Measurements from ENCODE around the gene GNG10.
"Not testable (repeated sequence)": the region's sequence is repeated elsewhere in the genome, so short reads cannot be mapped to it uniquely, and the experiment has no call there.

Gene GNG10

DNA sequence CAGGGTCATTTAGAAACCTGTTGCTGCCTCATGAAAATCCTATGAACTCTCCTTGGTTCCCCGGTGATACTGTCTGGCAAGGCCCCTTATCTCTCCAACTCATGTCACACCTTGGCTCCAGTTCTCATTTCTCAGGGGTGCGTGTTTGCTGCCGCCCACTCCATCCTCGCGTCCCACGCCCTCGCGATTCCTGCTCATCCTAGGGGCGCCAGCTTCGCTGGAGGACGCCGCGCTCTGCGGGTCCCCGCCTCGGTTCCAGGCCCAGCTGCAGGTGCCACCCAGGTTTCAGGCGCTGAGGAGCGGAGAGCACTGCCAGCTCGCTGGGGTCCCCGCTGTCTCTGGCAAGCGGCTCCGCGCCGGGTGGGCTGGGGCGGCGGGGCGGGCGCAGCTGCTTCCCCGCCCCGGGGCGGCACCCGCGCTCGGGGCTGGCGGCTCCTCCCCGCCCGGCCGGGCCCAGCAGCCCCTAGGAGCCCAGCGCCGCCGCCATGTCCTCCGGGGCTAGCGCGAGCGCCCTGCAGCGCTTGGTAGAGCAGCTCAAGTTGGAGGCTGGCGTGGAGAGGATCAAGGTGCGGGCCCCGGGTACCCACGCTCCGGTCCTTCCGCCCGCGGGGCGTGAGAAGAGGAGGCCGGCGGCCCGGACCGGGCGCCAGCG, at the start of gene GNG10:
Gene GNG10 (plus strand): TSS at position 456 of the 652 bp plus-strand sequence. CDS start 30 bp downstream, at position 486.
- peak; percentile 22 for DNase-seq

DNA sequence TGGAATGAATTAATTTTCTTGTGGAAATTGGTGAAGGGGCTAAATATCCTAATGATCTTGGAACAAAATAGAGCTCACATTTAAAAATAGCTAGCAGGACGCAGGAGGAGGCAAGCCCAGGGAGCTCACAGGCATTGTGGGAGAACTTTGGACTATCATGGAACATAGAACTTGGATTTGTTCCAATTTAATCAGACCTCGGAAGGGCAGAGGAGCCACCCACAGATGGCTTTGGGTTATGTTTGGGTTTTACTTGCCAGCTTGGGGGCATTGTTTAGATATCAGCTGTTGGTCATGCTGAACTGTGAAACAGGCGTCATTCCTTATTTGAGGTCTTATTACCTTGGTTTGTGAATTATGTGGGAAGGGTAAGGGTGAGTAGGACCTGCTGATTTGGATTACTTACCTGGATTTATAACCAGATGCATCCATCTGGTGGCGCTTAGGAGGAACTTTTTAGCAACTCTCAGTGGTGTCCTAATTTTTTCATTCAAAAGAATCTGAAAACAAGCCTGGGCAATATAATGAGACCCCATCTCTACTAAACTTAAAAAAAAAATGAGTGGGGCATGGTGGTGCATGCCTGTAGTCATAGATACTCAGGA, 47.9 kb upstream of the GNG10 start:
- no peak for DNase-seq

DNA sequence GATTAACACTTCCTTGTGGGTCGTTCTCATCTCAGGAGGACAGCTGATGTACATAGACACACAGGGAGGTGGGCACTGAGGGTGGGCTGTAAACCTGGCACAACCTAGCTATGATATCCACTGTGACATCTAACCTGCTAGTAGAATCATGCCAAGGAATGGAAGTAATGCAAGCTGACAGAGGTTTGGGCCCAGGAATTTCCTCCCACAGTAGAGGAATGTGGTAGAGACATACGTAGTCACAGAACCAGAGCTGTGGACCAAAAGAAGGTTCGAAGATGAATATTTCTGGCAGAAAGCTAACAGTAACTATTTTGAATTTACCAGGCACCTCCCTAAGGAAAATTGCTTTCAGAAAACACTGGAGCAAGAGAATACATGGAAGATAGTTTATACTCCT, 45.5 kb upstream of the GNG10 start:
- DNase-seq, result no peak

DNA sequence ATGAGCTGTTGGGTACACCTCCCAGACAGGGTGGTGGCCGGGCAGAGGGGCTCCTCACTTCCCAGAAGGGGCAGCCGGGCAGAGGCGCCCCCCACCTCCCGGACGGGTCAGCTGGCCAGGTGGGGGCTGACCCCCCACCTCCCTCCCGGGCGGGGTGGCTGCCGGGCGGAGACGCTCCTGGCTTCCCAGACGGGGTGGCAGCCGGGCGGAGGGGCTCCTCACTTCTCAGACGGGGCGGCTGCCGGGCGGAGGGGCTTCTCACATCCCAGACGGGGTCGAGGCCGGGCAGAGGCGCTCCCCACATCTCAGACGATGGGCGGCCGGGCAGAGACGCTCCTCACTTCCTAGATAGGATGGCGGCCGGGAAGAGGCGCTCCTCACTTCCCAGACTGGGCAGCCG, 44.1 kb upstream of the GNG10 start:
- DNase-seq, result not testable (repeated sequence)

DNA sequence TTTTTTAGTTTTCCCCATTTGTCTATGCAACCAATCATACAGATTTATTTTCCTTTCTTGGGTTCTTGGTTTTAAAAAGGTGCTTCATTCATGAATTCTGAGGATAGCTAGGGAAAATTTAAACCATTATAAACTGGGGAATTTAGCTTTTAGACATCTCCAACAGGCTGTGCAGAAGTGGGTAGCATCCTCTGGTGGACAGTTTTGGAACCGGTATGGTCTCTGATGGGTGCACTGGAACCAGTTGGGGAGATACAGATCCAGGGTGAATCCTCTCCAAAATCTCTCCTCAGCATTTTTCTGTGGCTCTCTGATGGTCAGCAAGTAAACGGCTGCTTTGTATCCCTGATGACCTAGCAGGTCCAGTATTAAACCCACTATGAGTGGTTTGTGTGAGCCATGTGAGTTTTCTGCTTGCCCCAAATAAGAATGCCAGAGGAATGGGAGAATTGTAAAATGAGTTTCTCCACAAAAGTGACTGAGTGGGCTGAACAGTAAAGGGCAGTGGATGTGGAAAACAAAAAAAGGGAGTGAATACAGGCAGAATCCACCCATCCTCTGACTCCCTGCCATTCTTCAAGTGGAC, 39.4 kb upstream of the GNG10 start:
- peak; percentile 14 for DNase-seq

DNA sequence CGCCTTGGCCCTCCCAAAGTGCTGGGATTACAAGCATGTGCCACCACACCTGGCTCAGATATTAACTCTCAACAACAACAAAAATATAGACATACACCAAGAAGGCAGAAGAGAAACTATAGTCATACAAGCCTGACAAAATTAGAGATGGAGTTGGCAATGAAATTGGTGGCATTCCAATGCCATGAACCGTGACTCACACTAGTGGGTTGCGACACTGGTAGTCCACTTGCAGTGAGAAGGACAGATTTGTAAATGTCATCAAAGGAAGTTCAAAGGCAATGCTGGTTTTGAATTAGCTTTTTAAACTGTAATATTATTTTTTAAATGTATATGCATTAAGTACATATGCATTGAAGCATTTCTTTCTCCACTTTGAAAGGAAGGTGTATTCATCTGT, 38.8 kb upstream of the GNG10 start:
- DNase-seq, result no peak

DNA sequence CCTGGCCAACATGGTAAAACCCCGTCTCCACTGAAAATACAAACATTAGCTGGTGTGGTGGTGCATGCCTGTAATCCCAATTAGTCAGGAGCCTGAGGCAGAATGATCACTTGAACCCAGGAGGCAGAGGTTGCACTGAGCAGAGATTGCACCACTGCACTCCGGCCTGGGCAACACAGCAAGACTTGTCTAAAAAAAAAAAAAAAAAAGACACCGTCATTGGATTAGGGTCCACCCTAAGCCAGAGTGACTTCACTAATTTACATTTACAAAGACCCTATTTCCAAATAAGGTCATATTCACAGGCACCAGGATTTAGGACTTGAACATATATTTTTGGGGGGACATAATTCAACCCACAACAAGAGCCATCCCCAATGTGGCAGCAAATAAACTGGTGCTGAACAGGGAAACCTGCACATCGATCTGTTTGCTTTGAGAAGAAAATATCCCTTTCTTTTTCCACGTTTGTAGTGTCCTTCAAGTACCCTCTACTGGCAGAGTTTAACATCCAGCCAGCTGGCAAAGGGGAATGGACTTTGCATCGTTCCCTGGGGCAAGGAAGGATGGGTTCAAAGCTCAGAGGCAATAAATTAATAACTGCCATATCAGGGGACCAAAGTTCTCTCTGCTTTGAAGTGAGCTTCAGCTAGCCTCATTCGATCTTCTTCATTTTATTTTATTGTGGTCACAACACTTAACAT, 34.0 kb upstream of the GNG10 start:
- DNase-seq, result no peak

DNA sequence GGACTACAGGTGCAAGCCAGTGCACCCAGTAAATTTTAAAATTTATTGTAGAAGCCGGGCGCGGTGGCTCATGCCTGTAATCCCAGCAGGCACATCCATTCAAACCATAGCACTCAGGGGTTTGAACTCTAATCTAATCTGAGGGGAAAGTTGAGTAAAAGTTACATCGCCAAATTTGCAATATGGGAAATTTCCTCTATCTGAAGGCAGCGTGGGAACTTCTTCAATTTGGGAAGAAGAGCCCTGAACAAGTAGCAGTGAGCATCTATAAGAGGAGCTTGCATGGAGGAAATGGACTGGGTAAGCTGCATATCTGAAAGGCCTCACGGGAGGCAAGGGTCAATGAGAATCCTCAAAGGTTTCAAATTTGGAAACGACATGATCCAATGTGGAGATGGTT, 33.0 kb upstream of the GNG10 start:
- DNase-seq, result no peak

DNA sequence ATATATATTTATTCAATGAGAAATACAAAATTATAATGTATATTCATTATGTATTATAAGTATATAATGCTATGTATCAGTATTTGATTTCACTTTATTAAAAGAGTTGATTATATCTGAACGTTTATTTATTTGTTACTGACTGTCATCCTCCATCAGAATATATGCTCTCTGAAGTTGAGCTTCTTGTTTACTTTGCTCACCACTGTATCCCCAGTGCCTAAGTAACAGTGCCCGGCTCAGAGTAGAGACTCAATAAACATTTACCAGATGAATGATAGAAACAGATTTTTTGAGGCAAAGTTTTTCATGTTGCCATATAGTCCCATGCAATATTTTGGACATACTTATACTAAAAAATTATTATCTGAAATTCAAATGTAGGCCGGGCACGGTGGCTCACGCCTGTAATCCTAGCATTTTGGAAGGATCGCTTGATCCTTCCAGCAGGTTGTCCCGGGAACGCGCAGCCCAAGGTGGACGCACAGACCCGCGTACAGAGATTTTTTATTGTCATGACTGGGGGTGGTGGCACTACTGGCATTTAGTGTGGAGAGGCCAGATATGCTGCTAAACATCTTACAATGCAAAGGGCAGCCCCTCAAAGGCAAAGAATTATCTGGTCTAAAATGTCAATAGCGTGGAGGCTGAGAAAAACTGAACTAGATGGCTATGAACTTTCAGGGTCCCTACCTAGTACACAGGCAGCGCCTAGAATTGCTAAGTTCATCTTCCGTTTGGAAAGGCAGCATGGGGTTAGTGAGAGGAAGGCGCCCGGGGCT, 31.0 kb upstream of the GNG10 start:
- no peak for DNase-seq

DNA sequence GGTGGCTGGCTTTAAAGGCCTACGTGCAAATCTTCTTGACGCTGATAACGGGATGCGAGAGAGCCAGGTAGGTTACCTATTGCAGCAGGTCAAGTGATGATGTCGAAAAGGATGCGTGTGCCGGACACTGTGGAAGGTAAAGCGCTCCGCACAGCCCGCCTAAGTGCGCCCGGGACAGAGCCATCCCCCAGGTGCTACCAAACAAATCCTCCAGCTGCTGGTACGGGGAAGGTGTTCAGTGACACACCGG, 30.5 kb upstream of the GNG10 start:
- no peak for DNase-seq

DNA sequence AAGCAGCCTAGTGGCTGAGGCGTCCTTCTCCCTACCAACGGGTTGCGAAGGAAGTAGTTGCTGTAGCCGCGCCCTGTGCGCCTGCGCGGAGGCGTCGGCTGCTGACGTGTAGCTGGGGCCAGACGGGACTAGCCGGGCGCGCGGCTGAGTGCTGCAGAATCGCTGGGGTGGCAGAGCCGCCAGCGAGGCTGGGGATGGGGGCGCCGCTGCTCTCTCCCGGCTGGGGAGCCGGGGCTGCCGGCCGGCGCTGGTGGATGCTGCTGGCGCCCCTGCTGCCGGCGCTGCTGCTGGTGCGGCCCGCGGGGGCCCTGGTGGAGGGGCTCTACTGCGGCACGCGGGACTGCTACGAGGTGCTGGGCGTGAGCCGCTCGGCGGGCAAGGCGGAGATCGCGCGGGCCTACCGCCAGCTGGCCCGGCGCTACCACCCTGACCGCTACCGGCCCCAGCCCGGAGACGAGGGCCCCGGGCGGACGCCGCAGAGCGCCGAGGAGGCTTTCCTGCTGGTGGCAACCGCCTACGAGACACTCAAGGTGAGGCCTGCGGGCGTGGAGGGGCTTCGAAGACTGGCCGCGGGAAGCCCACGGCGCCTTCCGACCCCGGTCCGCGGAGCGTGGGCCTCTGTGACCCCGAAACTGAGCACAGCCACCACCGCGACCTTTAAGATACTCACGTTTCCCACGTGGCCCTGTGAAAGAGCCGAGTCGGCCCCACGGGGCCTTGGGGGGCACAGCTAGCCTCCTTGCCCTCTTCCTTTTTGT, 30.0 kb upstream of the GNG10 start, which contains the start of gene DNAJC25:
Gene DNAJC25 (plus strand): TSS at position 121 of the 758 bp plus-strand sequence. CDS start 74 bp downstream, at position 195.
- peak; percentile 96 for DNase-seq

DNA sequence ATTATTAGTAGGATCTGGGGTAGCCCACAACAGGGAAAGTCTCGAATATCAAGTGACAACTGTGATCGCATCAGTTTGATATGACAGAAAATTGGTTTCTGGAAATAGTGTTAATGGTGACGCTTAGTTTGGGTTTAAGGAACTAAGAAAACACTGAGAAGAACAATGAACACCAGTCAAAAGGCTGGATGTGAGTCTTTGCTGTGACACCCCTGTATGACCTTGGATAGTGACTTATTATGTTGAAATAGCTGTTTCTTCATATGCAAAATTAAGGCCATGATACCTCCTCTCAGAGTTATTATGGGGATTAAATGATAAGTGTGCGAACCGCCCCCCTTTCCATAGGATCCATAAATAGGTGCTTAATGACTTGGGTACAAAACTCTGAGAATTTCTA, 29.3 kb upstream of the GNG10 start:
- DNase-seq, result no peak

DNA sequence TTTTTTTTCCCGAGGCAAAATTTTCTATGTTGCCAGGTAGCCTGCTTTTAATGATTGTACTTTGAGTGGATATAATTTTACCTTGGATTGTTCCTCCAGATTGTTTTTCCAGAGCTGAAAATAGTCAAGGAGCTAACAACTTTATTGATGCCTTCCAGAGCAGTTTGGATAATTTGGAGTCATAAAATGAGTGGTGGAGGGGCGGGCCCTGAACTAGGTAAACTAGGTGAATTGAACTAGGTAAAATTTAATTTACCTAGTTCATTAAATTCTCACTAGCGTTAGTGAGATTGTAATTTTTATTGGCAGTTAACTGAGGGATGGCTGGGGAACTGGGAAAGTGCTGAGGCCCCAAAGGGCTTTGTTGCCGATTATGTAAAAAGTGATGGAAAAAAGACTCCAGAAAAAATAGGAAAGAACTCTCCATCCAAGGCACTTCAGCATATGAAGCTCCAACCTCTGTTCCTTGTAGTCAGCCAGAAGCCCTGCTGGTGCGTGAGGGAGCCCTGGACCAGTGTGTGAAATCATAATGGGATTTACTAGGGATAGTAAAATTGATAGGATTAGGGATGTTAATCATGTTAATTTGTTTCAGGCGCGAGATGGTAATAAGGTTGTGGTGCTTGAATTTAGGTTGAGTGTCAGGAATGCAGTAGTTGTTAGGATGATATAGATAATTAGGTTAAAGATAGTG, 28.6 kb upstream of the GNG10 start:
- DNase-seq, result no peak

DNA sequence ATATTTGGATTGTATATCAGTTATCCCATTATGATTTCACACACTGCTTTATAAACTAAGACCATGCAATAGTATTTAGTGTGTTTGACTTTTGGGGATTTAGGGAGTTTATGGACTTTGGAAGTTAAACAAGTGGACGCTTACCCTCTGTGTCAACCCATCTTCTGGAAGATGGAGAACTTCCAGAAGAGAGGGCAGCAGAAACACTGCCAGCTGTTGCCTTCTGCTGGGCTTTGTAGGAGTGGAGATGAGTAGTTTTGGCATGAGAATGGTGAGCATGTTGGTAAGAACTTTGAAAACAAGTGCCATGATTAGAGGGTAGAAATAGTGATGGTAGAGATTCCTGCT, 28.0 kb upstream of the GNG10 start:
- no peak for DNase-seq

DNA sequence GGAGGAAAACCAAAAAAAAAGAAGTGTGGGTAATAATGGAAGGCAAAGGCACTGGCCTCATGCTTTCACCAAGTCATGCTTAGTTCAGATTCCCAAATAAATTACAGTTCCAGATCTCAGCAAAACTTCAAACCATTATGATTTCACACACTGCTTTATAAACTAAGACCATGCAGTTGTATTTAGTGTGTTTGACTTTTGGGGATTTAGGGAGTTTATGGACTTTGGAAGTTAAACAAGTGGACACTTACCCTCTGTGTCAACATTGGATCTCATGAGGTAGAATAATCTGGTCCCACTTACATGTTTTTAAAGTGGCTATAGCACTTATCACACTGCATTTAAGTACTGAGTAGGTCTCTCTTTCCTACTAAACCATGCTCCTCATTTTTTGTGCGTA, 26.5 kb upstream of the GNG10 start:
- DNase-seq, result no peak

DNA sequence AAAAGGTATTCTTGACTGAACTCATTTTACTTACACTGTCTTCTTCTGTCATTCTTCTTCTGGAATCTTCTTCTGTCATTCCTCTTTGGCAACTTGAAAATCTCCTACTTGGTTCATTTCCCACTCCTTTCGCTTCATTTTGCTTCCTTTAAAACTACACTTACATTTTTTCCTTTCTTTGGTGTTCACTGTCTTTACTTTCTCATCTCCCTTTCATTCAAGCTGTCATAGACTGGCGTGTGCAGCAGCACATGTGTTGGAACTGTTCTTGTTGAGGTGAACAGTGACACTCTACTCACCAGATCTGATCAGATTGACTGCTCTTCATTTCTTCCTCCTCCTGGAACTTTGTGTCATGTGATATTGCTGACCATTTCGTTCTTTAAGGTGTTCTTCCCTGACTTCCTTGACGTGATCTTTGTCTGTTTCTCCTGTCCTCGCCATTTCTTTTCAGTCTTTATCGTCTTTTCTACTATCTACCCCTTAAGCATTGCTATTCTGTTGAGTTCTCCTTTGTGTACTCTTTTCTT, 23.9 kb upstream of the GNG10 start:
- no peak for DNase-seq

DNA sequence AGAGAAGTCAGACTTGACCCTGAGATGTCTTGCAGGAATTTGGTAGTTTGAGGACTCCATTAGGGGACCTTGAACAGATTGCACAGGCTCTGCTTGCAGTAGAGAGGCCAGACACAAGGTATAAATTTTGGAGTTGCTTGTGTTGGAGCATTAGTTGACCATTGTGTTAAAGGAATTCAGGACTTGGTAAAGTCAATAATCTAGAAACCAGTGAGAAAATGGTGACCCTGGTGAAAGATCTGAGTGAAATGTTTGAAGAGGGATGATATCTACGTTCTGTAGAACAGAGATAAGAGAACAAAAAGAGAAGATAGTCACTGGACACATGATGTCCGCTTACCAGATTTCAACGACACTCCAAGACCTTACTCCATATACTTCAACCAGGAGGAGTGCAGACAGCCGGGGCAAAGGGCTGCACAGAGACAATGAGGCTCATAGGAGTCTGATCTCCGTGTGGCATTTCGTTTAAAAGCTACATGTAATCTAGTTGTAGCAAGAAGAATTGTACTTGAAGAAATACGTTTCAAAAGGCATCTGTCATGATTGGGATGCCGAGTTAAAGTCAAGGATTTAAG, 17.1 kb upstream of the GNG10 start:
- no peak for DNase-seq

DNA sequence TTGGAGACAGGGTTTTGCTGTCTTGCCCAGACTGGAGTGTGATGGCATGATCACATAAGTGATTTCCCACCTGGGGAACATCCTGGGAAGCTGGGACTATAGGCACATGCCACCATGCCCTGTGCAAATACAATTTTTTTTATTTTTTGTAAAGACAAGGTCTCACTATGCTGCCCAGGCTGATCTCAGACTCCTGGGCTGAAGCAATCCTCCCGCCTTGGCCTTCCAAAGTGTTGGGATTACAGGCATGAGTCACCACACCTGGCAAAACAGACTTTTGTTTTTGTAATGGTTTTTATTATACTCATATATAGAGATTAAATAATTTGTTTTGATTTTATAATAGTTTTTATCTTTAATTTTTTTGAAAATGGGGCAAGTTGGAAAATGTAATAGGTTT, 15.6 kb upstream of the GNG10 start:
- DNase-seq, result no peak

DNA sequence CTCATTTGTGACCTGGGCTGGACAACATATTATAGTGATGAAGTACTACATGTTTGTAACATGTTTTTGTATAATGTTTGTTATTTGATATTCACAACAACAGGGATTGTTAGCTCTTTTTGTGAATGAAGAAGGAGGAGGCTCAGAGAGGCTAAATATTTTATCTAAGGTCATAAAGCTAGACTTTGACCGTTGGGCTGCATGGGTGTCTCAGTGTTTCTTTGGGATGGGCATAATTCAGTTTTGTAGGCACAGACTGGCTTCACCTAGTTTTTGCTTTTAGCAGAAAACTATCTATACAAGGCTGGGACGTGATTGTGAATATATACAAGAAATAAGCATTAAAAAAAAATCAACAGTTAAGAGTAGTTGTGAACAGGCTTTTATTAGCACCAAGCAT, 15.0 kb upstream of the GNG10 start:
- no peak for DNase-seq

DNA sequence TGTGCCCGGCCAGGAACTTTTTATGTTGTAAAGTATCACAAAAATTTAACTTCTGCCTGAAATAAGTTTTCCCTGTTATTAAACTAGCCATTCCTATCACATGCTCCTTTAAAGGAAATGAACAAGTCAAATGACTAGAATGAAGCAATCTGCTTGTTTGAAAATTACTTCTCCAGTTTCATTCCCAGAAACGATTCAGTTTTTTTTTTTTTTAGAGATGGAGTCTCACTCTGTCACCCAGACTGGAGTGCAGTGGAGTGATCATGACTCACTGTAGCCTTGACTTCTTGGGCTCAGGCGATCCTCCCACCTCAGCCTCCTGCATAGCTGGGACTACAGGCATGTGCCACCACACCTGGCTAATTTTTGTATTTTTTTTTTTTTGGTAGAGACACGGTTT, 13.3 kb upstream of the GNG10 start:
- no peak for DNase-seq

DNA sequence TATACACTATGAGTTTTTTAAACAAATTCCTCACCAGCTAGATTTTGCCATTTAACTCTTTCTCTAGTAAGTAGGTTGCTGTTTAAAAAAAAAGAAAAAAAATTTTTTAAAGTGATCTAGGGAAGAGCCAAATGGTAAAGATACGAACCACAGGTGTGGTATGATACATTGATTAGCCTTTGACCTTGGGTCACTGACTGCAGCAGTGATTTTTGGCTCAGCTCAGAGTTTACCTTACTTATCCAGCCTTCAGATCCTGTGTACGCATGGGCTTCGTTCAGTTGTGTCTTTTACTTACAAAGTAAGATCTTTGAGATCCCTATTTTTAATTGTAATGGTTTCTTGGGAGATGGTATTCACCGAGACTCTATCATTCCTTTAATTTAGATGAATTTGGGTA, 12.4 kb upstream of the GNG10 start:
- no peak for DNase-seq

DNA sequence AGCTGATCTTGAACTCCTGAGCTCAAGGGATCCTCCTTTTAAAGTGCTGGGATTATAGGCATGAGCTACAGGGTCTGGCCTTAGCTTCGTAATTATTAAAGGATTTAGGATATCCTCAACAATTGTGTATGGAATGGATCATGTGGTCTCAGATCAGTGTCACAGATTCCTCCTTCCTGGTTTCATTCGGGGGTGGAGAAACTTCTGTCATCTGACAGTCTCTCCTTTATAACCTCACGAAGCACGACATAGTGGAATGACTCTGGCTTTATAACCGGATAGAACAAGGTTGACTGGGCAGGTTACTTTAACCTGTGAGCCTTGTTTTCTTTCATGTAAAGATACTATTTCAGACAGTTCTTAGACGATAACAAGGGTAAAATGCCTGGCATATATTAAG, 4.4 kb upstream of the GNG10 start:
- no peak for DNase-seq

Data from RPMI8226 (cell line).